Measurements from ENCODE around the gene SFMBT1. TPM values are rescaled to one million over a fixed set of nuclear protein-coding genes. Genes with fewer than 3 reads are reported as not detected.

Gene SFMBT1
- total RNA-seq, 1 donor from 2014 or later = 17.3 TPM

DNA sequence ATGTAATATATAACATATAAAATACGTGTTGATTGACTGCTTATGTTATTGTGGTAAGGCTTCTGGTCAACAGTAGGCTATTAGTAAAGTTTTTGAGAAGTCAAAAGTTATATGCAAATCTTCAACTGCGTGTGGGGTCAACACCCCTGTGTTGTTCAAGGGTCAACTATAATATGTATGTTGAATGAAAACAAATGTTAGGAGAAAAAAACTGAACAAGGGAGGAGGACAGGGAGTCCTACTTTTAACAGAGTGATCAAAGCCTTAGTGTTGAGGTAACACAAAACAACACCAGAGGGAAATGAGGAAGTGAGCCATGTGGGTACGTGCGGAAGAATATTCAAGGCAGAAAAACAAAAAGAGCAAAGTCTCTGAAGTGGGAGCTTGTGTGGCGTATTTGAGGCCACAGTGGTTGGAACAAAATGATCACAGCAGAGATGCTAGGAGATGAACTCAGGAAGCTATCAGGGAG lies 62.5 kb downstream of the SFMBT1 start:
- H3K4me1 ChIP-seq = peaks cover 12% of the 10 kb centered on the region
- H3K9me3 ChIP-seq = no peaks in the 10 kb centered on the region
- intact Hi-C loops (cut with DNase I) = no loop called here
- peak overlapping the region; percentile 24 for H3K27ac ChIP-seq
- ATAC-seq = peak; percentile 57 to 62
- H3K36me3 ChIP-seq = no peaks in the 10 kb centered on the region
- no peaks in the 10 kb centered on the region for H3K27me3 ChIP-seq (ENCODE audit: low read depth)
- no peak overlapping the region for H3K4me3 ChIP-seq
- DNase-seq = no peak
- TF ChIP-seq, protein P1, sequence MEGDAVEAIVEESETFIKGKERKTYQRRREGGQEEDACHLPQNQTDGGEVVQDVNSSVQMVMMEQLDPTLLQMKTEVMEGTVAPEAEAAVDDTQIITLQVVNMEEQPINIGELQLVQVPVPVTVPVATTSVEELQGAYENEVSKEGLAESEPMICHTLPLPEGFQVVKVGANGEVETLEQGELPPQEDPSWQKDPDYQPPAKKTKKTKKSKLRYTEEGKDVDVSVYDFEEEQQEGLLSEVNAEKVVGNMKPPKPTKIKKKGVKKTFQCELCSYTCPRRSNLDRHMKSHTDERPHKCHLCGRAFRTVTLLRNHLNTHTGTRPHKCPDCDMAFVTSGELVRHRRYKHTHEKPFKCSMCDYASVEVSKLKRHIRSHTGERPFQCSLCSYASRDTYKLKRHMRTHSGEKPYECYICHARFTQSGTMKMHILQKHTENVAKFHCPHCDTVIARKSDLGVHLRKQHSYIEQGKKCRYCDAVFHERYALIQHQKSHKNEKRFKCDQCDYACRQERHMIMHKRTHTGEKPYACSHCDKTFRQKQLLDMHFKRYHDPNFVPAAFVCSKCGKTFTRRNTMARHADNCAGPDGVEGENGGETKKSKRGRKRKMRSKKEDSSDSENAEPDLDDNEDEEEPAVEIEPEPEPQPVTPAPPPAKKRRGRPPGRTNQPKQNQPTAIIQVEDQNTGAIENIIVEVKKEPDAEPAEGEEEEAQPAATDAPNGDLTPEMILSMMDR (IDR thresholded peaks at IDR 0.05) = no peak

DNA sequence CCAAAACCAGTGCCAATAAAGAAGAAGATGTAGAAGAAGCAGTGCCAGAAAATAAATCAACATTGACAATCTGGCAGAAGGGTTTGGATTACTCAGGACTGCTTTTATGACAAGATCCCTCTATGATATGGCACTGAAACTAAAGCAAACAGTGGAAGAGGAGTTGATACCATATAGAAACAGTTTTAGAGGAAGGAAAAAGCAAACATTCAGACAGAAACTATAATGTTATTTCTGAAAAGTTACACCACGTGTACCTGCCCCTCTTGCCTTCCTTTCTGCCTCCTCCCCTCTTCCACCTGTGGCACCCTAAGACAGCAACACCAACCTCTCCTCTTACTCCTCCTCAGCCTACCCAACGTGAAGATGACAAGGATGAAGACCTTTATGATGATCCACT lies 63.0 kb downstream of the SFMBT1 start:
- intact Hi-C loops (cut with DNase I) = no loop called here
- H3K36me3 ChIP-seq = no peaks in the 10 kb centered on the region
- no peak for DNase-seq
- H3K4me1 ChIP-seq = peaks cover 12% of the 10 kb centered on the region
- ATAC-seq = no peak
- H3K4me3 ChIP-seq = no peak overlapping the region
- TF ChIP-seq, protein P1 (IDR thresholded peaks at IDR 0.05) = no peak
- H3K27ac ChIP-seq = no peak overlapping the region
- no peaks in the 10 kb centered on the region for H3K27me3 ChIP-seq (ENCODE audit: low read depth)
- no peaks in the 10 kb centered on the region for H3K9me3 ChIP-seq

DNA sequence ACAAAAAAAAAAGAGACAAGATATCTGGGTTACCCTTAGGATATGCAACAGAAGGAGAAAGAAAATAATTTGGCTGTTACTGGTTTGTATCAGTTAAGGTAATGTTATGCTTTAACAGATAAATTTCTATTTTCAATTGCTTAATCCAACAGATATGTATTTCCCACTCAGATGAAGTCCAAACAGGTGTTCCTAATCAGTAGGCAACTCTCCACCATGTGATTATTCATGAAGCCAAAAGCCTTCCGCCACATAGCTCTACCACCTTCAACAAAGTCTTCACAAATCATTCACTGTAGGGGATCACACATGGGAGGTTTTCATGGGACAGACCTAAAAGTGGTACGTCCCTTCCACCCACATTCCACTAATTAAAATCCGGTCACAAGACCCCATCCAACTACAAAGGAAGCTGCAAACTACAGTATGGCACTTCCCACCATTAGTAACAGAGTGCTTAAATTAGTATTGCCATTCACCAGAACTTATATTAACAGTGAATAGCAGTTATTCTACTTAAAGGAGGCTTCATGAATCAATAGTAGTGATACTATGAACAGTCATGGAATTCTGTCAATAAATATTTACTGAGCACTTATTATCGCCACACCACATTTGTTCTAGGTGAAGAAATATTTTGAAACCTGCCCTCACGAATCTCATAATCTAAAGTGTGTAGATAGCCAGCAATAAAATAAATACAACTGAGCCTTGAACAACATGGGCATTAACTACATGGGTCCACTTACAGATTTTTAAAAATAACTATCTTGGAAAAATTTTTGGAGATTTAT lies 66.5 kb downstream of the SFMBT1 start:
- H3K27me3 ChIP-seq (ENCODE audit: low read depth) = no peaks in the 10 kb centered on the region
- intact Hi-C loops (cut with DNase I) = no loop called here
- no peaks in the 10 kb centered on the region for H3K9me3 ChIP-seq
- no peak overlapping the region for H3K27ac ChIP-seq
- no peak overlapping the region for H3K4me3 ChIP-seq
- TF ChIP-seq, protein P1 (IDR thresholded peaks at IDR 0.05) = no peak
- no peaks in the 10 kb centered on the region for H3K36me3 ChIP-seq
- DNase-seq = no peak
- peaks cover 12% of the 10 kb centered on the region for H3K4me1 ChIP-seq
- ATAC-seq = peak in 1 of 2 donors; percentile 51

DNA sequence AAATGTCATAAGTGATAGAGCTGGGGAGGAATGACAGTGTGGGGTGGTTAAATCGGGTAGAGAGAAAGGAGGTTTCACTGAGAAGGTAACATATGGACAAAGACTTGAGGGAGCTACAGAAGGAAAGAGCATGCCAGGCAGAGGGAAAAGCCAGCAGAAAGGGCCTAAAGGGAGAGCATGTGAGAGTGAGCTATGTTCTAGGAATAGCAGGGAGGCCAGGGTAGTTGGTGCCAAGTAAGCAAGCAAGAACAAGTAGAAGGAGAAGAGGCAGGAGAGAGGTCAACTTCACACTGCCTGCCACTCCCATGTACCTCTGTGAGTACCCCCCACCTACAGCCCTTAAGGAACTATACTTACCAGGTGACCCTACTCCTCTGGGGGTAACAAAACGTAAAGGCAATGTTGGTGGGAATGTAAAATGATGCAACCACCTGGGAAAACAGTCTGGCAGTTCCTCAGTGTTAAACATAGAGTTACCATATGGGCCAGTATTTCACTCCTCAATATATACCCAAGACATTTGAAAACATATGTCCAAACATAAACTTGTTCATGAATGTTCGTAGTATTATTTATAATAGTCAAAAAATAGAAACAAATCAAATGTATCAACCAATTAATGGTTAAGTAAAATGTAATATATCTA lies 67.6 kb downstream of the SFMBT1 start:
- DNase-seq (no peak), ATAC-seq (peak in 1 of 2 donors; percentile 21)
- no peaks in the 10 kb centered on the region for H3K36me3 ChIP-seq
- H3K27ac ChIP-seq = no peak overlapping the region
- TF ChIP-seq, protein P1 (IDR thresholded peaks at IDR 0.05) = no peak
- intact Hi-C loops (cut with DNase I) = no loop called here
- no peaks in the 10 kb centered on the region for H3K27me3 ChIP-seq (ENCODE audit: low read depth)
- H3K4me3 ChIP-seq = no peak overlapping the region
- H3K4me1 ChIP-seq = peaks cover 4% of the 10 kb centered on the region
- H3K9me3 ChIP-seq = no peaks in the 10 kb centered on the region

DNA sequence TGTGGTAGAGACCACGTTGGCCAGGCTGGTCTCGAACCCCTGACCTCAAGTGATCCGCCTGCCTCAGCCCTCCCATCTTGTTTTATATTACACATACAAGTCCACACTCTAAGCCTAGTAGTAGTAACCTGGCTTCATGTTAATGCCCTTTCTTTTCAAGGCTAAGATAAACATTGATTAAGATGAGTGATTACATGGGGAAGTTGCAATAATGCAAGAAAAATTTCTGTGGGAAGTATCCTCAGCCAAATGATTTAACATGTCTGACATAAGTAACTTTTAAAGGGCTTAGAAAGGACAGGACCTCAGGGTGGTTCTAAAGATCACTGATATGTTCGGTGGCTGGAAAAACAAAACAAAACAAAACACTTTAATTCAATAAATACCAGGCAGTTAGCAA lies 72.1 kb downstream of the SFMBT1 start:
- no peak overlapping the region for H3K27ac ChIP-seq
- H3K4me3 ChIP-seq = no peak overlapping the region
- intact Hi-C loops (cut with DNase I) = no loop called here
- TF ChIP-seq, protein P1 (IDR thresholded peaks at IDR 0.05) = no peak
- no peaks in the 10 kb centered on the region for H3K4me1 ChIP-seq
- no peaks in the 10 kb centered on the region for H3K9me3 ChIP-seq
- H3K27me3 ChIP-seq (ENCODE audit: low read depth) = no peaks in the 10 kb centered on the region
- peaks cover 3% of the 10 kb centered on the region for H3K36me3 ChIP-seq
- ATAC-seq = no peak
- no peak for DNase-seq

Data from lower lobe of right lung (tissue), 2 donors.